GM18907 (cell line): ENCODE measurements around the gene MRPS34.

Experiments used
- ATAC-seq: cut with Tn5 transposase; IDR thresholded peaks from one replicate; pipeline ENCODE4 v1.9.1; 2021; ENCODE audit warnings: mild to moderate bottlenecking, moderate library complexity; ENCODE audit not compliant: unreplicated experiment

MRPS34 gene

GRCh38 chr16:1794908-1795666 lies 22.2 kb upstream of the MRPS34 start:
- ATAC-seq: no peak

- ATAC-seq: no peak
Observed at GRCh38 chr16:1794221-1794871, 21.4 kb upstream of the MRPS34 start.

- no peak for ATAC-seq
Observed at GRCh38 chr16:1793578-1794220, 20.8 kb upstream of the MRPS34 start, which contains the start of gene IGFALS. Gene IGFALS, minus strand, starts transcription at chr16:1793705. Its CDS starts 53 bp downstream, at chr16:1793652.

GRCh38 chr16:1792836-1793577 lies 20.1 kb upstream of the MRPS34 start:
- no peak for ATAC-seq

GRCh38 chr16:1791943-1792812 lies 19.2 kb upstream of the MRPS34 start:
- ATAC-seq: no peak

- no peak for ATAC-seq
Observed at GRCh38 chr16:1791256-1791942, 18.5 kb upstream of the MRPS34 start.

- no peak for ATAC-seq
Observed at GRCh38 chr16:1790611-1791255, 17.8 kb upstream of the MRPS34 start.

- ATAC-seq: no peak
Observed at GRCh38 chr16:1790261-1790610, 17.3 kb upstream of the MRPS34 start.

GRCh38 chr16:1789643-1790045 lies 16.7 kb upstream of the MRPS34 start:
- ATAC-seq: no peak

- ATAC-seq: no peak
Observed at GRCh38 chr16:1788708-1789100, 15.8 kb upstream of the MRPS34 start.

GRCh38 chr16:1788095-1788707 lies 15.3 kb upstream of the MRPS34 start:
- no peak for ATAC-seq

- no peak for ATAC-seq
Observed at GRCh38 chr16:1787322-1788094, 14.6 kb upstream of the MRPS34 start.

GRCh38 chr16:1787056-1787321 lies 14.1 kb upstream of the MRPS34 start:
- no peak for ATAC-seq

GRCh38 chr16:1786242-1787055 lies 13.5 kb upstream of the MRPS34 start:
- no peak for ATAC-seq

GRCh38 chr16:1785846-1786170 lies 12.9 kb upstream of the MRPS34 start:
- no peak for ATAC-seq

- no peak for ATAC-seq
Observed at GRCh38 chr16:1784977-1785845, 12.3 kb upstream of the MRPS34 start.
